OCI-LY3 (cell line): ENCODE results near the gene POLR3H.

ENCODE experiments used
- CTCF ChIP-seq: fragments of 200-600, 300-600 bp; sonication (generic); IDR thresholded peaks from 2 replicates; pipeline ENCODE4 v1.5.1; 2014; ENCODE audit warnings: antibody characterized with exemption, low read length, low read depth
- EZH2phosphoT487 ChIP-seq: fragments of 200-600 bp; shearing (Covaris generic); IDR thresholded peaks from 2 replicates; pipeline ENCODE4 v1.6.1; 2018; ENCODE audit warnings: antibody characterized with exemption, mixed run types, low read depth

- TF ChIP-seq CTCF (peak; percentile 91), EZH2phosphoT487 (no peak)
Observed at GRCh38 chr22:41532908-41533825, 11.1 kb downstream of the POLR3H start.
